Activated CD4-positive, alpha-beta T cell treated with anti-CD3 and anti-CD28 coated beads, Interleukin-2, amount 50 U/mL, for 16 hours (primary cell): ENCODE results near the gene PGC.

ENCODE experiments used
- DNase-seq: peaks from one replicate; pipeline ENCODE4 v3.0.0-alpha.2; 2020

The PGC gene

DNA sequence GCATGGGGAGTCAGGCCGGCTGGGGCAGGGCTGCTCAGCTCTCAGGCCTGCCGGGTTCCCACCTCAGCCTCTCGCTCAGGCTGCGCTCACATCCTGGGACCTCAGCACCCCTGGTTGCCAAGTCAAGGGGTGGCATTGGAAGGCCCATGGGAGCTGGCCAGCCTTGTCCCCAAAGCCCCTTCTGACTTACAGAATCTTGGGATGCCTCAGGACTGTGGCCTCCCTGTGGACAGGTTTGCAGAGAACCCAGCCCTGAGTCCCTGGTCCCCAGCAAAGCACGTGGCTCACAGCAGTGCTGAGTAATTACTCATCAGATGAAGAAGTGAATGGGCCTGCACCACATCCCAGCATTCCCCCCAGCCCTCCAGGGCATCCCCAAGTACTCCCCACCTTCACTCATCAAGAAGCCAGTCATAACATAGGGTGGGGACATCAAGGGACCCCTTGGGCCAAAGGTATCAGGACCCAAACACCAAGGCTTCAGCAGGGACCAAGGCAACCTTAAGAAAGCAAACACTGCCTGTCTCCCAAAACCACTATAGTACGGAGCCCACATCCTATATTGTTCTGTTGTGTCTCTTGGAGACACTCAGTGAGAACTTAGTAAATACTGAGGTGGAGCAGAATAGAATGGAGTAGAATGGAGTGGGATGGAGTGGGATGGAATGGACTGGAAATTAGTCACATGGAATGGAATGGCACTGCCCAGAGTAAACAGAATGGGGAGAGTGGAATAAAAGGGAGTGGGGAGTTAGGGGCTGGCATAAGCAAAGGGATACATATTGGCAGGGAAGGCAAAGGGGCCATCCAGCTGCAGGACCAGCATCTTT lies 3.6 kb downstream of the PGC start:
- no peak for DNase-seq

DNA sequence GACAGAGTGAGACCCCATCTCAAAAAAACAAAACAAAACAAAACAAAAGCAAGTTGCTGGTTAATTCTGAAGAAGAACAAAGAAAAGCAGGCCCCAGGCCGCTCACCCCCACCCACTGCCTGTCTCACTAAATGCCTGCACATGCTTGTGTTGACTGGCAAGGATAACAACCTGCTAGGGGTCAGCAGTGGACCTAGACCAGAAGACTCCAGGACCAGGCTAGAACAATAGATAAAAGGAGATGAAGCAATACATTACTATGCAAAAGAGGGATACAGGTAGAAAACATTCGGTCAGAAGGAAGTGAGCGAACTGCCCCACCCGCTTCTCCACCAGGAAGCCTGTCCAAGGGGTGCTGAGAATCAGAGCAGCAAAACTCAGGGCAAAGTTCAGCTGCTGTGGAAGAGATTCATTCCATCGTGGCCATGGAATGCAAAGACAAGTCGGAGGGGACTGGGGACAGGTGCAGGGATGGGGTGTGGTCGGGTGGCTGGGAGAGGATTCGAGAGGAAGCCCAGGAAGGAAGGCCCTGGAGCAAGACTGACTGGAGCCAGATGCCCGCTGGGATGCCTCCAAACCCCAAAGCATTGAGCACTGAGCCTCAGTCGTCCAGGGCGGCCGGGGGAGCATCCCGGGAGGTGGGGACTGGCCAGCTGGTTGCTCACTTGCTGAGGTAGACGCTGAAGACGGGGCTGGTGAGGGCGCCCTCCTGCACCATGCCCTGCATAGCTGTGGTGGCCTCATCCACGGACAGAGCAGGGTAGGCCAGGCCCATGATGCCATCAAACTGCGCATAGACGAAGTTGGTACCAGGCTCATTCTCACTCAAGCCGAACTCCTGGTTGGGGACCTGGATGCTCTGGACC lies 5.3 kb downstream of the PGC start:
- DNase-seq, result no peak

DNA sequence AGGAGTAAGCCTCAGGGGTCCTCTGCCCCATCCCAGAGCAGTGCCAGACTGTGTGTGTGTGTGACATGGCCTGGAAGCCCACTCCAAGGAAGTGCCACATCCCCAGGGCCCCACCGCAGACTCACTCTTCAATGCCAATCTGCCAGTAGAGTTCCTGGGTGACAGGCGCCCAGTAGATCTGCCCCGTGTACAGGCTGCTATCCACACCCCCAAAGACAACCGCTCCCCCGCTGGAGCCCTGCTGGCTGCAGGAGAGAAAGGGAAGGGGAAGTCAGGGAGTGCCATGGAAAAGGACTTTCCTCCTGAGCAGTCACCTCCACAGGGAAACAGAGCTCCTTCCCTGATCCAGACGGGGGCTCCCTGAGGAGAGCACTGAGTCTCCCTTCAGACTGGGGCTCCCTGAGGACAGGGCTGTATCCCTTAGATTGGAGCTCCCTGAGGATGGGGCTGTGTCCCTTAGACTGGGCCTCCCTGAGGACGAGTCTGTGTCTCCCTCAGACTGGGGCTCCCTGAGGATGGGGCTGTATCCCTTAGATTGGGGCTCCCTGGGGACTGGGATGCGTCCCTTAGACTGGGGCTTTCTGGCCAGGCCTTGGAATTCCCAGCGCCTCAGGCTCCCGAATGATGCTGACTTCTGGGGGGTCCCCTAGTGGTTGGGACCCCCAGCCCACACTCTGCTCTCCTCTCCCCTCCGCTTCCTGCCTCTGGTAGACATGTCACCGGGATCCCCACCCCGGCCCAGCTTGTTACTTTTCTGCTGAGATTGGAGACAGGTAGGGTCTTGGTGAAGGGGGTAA lies 6.6 kb downstream of the PGC start:
- DNase-seq, result no peak

DNA sequence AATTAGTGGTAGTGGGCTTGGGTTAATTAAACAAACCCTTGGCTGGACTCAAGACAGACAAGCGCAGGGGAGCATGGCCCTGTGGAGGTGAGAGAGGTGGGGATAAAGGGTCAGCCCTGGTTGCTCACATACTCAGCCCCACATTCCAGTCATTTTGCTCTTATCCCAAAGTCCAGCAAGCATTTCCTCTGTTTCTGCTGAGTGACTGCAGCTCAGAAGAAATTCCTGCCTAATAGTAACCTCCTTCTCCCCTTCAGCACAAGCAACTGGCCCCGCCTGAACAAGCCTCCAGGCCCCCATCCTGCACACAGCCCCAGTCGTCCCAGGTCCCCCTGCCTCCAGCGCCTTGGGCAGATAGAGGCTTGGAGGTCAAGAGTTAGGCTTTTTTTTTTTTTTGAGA lies 8.2 kb downstream of the PGC start:
- DNase-seq, result no peak

DNA sequence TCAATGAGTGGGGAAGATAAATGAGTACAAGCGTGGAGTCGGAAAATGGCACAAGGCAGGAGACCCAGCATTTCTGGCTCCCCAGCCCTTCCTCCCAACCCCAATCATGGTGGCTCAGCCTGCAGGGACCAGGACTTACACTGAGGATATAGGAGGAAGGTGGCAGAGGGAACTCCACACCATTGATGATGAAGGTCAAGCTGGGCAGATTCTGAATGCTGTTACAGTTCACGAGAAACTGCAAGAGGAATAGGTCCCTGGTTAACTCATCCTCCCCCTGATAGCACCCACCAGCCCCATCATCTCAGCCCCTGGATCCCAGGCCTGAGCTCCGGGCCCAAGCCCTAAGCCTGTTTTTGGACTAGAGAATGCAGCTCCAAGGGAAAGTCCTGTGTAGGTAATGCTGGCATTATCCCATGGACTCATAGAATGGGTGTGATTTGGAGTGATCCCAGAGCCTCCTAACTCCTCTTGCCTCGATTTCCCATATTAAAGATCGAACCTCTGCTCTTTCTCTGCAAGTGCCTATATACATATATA lies 9.5 kb downstream of the PGC start:
- no peak for DNase-seq

DNA sequence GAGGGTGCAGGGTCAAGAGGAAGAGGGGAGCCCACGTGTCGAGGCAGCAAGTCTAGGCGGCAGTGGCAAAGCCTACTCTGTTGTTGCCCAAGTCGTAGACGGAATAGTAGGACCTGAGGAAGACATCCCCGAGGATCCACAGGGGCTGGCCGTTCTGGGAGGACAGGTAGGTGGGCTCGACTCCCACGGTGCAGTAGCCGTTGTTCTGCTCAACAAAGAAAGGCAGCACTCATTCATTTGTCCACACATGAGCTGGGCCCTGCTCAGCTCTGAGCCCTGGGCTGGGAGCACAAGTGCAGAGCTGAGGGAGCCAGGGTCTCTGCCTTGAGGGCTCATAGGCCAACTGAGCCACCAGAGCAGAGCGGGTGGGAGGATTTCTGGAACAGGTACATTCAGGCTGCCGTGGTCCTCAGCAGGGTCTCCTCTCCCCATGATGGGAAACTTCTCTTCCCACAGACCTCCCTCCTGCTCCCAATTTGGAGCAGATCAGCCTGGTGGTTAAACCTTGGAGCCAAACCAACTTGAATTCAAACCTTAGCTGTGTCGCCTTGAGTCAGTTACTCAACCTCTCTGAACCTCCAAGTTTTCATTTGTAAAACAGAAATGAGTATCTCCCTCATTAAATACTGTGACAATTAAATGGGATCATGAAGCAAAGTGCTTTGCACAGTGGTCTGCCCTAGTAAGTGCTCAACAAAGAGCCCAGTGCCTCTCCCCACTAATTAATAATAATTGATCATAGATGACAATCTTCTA lies 10.2 kb downstream of the PGC start:
- DNase-seq, result no peak

DNA sequence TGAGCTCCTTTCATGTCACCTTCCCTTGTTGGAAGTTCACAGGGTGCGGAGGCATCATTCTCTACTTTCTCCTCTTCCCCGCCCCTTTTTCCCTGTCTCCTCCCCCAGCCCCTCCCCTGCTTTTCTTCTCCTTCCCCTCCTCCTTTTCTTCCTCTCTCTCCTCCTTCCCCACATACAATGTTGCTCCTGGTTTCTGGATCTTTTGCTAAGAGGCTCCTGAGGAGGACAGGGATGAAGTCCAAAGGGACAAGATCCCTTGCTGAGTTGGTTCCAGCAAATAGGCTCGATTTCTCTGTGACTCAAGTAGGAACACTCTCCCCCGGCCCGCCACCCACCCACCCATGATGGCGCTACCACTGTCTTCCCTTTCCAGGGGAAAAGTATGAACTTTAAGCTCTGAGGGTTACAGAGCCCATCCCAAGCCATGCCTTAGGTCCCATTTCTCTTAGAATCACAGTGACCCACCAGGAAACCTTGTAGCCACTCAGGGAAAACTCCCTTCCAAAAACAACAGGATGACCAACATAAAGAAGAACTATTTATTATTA lies 10.9 kb downstream of the PGC start:
- no peak for DNase-seq

DNA sequence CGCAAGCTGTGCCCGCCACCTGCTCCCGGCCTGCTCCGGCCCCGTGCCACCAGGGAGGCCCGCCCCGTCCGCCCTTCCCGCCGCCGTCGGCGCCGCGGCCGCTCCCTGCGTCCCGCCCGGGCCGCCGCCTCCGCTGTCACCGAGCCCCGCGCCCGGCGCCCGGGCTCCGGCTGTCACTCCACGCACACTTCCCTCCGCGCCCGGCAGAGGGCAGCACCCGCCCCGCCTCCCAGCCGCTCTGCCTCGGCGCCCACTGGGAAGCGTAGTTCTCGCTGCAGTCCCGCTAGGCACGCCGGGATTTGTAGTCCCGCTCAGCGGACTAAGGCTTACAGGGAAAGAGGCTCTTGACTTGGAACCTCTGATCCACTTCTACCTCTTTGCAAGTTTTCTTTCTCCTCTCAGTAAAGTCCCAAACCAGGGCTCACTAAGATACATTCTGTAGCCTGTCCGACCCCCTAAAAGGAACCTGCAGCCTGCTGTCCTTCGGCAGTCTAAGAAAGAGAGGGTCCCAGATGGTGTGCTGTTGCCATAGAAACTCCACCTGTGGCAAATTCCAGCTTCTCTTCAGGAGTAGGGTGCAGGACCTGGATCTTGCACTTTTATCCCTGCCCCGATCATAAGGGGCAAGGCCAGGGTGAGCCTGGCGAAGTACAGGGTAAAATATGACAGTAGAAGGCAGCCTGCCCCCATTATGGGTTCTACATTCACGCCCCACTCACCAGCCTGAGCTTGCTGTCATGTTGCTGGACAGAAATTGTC lies 11.6 kb downstream of the PGC start, which contains the start of gene TFEB:
TFEB (minus strand) TSS at position 182 of the 759 bp plus-strand sequence. CDS start 44,395 bp downstream, outside the sequence.
- DNase-seq, result peak; percentile 94

DNA sequence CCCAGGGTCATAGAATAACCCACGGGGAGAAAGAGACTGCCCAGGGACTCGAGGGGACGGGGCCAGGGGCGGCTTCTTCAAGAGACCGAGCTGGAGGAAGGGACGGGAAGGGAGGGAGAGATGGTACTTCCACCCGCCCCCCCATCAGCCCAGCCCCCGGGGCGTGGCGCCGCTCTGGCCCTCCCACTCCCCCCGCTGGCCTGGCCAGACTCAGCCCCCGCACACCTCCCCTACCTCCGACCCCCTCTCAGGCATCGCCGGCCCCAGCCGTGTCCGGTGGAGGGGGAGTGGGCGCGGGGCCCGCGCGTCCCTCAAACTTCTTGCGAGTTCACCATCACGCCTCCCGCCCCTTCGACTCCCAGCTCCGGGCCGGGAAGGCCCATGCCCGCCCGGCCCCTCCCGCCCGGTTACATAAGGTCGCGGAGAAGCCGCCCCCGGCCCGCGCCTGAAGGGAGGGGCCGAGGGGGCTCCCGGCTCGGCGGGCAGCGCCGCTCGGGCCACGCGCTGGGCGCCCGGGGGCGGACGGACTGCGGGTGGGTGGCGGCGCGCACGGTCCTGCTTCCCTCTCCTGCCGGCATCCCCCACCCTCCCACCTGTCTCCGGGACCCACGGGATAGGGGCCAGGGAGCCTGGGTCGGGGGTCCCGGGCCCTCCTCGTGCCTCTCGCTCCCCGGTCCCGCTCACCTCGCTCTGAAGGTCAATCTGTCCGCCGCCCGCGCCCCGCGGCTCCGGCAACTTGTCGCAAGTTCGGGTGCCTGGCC lies 12.4 kb downstream of the PGC start:
- peak; percentile 70 for DNase-seq

DNA sequence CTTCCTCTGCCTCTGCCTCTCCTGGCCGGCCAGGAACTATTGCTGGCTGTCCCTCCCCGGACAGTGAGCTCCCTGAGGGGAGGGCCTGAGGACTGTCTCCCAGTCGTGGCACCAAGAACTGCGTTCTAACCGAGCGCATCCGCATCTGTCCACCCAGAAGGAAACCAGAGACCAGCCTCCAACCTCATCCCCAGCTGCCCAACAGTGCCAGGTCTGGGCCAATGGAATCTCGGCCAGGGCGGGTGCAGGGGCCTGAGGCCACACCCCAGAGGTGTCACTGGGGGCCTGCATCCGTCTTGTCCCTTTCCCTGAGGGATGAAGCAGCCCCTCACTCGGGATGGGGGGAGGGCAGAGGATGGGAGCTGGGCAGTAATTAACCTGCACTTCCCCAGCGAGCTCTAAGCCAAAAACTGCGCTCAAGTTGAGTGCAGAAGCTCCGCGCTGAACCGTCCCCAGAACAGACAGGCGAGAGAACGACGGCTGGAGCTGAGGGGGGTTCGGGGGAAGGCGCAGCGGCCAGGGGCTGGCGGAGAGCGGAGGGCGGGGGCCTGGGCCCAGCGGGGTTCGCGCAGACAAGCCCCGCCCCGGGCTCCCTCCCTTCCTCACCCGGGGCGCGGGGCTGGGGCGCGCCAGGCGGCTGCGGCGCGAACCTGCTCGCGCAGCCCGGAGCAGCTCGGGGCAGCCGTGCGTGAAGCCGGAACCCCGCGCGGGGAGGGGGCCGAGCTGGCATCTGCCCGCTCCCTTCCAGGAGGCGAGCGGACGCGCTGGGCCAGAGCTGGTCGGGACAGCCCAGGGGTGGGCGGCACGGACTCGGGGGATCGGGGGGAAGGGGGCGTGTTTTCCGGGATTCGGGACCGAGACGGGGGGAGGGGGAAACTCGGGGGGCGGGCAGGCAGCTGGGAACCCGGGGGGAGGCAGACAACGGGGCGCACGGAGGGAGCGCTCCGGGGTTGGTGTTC lies 13.2 kb downstream of the PGC start:
- DNase-seq, result peak; percentile 50

DNA sequence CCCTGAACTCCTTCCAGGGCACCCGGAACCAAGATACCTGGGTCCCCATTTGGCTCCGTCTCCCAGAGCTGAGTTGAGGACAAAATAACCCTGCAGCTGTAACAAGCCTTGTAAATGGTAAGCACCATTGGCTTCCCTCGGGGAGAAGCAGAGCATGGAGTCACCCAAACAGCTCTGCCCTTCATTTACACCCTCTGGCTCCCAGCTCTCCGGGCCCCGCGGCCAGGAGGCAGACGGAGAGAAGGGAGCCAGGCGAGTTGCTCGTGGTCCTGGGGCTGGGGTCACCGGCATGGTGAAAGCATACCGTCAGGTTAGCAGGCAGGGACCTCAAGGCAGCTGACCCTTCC lies 13.9 kb downstream of the PGC start:
- no peak for DNase-seq

DNA sequence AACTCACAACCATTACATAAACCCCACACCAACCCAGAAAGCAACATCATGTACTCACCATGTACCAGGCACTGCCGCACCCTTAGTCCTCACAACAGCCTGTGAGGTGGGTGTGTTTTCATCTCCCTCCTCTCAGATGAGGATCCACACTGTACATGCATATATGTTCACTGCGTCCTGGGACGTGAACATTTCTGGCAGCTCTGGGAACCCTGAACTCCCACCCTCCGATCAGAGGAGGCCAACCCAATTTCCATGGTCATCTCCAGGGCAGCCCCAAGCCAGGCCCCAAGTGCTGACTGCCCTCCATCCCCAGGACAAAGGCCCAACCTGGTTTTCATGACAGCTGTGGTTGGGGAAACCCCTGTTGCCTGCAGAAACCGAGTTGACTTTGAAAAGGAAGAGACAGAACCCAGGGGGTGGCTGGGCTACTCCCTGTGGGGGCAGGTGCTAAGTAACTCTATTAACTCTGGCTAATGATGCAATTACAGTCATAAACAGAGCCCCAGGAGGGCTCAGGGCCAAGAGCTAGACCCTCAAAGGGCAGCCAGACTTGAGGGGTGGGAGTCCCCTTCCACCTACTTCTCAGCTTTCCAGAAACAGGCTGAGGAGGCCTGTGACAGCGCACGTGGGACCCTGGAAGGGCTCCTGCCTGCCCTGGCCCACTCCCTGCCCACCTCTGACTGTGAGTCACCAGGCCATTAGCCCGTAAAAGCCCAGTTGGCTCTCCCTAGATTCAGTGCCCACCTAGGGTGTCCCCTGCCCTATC lies 14.4 kb downstream of the PGC start:
- peak; percentile 69 for DNase-seq

DNA sequence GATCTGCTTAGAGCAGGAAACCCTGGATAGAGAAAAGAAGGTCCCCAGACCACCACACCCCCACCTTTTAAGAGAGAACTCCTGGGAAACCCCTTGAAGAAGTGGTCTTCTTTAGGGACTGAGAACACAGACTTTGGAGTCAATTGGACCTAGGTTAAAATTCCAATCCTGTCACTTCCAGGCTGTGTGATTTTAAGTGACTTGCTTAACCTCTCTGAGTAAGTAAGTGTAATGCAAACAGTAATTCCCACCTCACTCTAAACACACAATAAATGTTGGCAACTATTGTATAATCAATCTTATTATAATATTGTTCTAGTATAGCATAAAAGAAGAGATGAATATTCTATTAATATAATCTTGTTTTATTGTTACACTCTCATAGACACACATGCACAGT lies 15.0 kb downstream of the PGC start:
- no peak for DNase-seq

DNA sequence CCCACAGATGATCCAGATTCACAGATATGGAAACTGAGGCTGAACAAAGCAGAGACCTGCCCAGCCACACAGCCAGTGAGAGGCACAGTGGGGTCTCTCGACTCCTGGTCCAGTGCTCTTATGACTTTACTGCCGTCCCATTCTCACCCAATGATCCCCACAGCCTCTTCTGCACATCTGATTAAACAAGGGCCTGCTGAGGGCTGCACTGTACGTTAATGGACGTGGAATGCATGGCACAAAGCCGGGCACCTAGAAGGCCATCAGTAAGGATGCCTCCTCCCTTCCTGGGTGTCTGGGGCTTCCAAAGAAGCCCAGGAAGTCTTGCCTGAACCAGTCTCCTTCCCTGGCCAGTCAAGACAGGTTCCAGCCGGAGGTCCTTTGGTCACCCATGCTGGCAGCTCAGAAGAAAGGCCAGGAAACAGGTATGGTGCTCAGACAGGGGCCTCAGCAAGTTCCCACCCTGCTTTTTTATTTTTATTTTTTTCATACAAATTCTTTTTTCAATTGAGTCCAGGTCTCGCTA lies 15.6 kb downstream of the PGC start:
- no peak for DNase-seq

DNA sequence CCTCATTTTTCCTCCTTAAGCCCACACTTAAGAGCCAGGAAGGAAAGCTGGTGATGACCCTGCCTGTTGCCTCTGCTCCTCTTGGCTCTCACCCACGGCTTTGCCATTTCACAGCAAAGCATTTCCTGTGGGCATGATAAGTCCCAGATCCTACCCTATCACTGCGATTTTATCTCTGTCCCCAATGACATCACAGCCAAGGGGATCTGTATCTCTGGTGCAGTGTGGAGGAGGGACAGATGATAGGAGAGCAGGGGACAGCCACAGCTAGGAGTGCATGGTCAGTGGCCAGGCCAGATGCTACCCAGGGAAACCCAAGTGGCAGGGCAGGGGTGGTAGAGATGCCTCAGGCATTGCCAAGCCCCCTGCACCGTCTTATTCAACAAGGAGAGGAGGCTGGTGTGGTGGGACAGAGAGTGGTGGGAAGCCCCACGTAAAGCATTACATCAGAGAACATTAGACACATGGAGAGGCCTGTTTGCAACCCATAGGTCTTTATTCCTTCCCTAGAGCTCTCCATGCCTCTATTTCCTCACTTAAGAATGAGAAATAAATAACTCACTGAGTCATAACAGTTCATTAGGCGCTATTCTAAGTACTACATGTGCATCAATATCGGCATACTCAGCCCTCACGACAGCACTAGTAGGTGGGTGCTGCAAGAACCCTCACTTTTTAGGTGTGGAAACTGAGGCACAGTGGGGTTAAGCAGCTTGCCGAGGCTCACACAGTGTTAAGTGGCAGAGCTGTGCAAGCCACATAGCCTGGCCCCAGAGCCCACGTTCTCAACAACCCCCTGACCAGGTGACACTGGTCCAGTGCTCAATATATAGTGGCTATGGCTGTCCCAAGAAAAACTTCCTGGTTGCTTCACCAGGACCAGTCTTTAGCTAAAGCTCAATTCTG lies 16.4 kb downstream of the PGC start:
- peak; percentile 28 for DNase-seq

DNA sequence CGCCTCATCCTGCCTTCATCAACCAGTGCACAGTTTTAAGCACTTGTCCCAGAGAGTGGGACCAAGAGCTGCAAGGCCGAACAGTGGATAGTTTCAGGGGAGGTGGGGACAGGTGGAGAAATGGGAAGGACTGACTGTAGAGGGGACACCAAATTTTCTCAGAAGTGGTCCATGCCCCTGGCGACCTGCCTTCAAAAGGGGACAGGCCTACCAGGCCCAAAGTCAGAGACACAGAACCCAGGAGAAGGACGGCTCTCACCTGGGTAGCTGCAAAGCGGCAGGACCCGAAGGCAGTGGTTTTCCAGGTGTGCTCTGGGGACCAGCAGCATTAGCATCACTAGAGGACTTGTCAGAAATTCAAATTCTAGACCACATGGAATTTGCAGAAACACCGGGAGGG lies 17.6 kb downstream of the PGC start:
- DNase-seq, result no peak

DNA sequence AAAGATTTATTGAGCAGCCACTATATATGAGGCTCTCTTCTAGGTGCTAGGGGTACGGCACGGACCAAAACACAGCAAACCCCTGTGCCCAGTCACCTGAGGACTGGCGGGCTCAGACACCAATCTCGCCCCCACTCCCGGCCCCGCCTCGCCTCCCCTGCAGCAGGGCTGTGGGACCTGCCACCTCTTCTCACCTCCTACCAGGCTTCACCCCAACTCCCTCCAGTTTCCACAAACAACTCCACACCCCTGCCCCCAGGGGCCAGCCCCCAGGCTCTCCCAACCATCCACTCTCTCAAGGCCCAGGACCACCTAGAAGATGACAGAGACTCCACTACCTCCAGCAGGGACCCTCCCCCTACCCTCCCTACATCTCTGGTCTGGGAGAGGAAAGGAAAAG lies 18.2 kb downstream of the PGC start:
- no peak for DNase-seq
